Measurements from ENCODE around the gene ARHGAP21. TPM values are rescaled to one million over a fixed set of nuclear protein-coding genes. Genes with fewer than 3 reads are reported as not detected.
"Not testable (repeated sequence)": the region's sequence is repeated elsewhere in the genome, so short reads cannot be mapped to it uniquely, and the experiment has no call there.

Gene ARHGAP21
- total and polyA plus RNA-seq, 5 experiments from 2014 or later, result 1.7 to 49.6 (median 7.0) TPM

DNA sequence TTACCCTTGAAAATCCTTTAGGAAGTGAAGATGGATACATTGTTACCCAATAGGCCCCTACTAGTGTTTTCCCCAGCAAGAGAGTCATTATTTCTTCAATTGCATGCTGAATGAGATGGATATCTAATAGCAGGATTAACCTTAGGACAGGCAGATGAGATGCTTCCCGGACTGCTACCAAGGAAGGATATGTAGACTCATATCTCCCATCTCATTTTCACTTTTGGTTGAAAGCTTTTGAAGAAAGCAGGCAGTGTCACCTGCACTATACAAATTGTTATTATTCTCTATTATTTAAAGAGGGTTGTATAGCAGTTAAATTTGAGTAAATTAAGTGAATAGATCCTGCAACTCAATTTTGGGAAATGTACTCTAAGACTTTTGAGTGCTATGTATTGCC, 17.0 kb upstream of the ARHGAP21 start:
- Mint-ChIP-seq H3K36me3 (no peaks in the 10 kb centered on the region), H3K27ac (no peak overlapping the region), H3K4me1 (peaks cover 0 to 6% (median 3%) of the 10 kb centered on the region in 4 donors), H3K27me3 (no peaks in the 10 kb centered on the region), H3K9me3 (no peaks in the 10 kb centered on the region), H3K4me3 (no peak overlapping the region)
- DNase-seq (no peak), ATAC-seq (no peak)
- POLR2A ChIA-PET, result no interaction called here

DNA sequence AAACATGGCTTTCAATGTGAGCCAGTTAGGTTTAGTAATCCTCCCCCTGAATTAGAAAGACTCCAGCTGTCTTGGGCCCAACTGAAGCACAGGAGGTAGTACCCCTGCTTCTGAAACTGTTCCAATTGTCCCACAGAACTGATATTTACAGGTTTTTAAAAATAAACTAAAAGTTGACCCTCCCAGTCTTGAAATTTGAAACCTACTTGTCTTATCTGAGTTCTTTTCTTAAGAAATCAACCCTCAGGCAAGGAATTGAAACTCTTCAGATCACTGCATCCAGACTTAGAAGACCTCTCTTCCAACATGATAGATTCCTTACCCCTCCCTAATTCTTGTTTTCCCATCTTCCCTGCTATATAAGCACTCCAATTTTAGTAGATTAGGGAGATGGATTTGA, 13.3 kb upstream of the ARHGAP21 start:
- Mint-ChIP-seq H3K27me3 (no peaks in the 10 kb centered on the region), H3K9me3 (no peaks in the 10 kb centered on the region), H3K27ac (peak overlapping the region in 1 of 10 donors; percentile 49), H3K4me3 (no peak overlapping the region), H3K36me3 (no peaks in the 10 kb centered on the region), H3K4me1 (no peaks in the 10 kb centered on the region)
- POLR2A ChIA-PET, result no interaction called here
- no peak for ATAC-seq
- DNase-seq, result no peak

DNA sequence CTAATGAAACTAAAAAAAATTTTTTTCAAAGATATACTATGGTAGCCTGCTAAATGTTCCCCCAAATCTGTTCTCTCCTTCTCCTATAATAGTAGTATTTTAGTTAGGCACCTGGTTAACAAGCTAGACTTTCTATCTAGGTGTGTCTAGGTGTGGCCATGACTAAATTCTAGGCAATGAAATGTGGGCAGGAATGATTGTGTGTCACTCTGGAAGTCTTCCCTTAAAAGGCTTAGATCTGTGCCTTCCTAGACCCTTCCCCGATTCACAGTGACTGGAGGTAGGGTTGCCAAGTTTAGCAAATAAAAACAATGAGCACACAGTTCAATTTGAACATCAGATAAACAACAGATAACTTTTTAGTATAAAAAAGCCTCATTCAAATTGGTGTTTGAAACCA, 8.3 kb upstream of the ARHGAP21 start:
- Mint-ChIP-seq H3K27ac (no peak overlapping the region), H3K36me3 (no peaks in the 10 kb centered on the region), H3K4me3 (no peak overlapping the region), H3K4me1 (no peaks in the 10 kb centered on the region), H3K27me3 (no peaks in the 10 kb centered on the region), H3K9me3 (no peaks in the 10 kb centered on the region)
- POLR2A ChIA-PET, result no interaction called here
- DNase-seq (no peak), ATAC-seq (no peak)

DNA sequence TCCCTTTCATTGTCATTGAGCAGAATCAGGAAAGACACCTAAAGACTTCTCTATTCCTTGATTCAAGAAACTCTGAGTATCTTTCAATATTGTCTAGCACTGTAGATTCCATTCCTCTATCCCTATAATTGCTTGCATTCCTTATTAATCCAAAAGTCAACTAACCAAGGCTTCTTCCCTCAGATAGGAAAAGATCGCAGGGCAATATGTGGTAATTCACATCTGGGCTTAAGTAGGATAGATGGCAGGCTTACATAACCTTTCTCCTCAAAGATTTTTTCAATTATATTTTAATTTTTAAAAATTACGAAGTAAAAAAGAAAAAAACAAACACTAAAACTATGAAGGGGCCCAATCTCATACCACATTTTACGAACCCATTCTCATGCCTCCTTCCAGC, 7.1 kb upstream of the ARHGAP21 start:
- DNase-seq, result no peak
- no peak overlapping the region for H3K4me3 Mint-ChIP-seq

DNA sequence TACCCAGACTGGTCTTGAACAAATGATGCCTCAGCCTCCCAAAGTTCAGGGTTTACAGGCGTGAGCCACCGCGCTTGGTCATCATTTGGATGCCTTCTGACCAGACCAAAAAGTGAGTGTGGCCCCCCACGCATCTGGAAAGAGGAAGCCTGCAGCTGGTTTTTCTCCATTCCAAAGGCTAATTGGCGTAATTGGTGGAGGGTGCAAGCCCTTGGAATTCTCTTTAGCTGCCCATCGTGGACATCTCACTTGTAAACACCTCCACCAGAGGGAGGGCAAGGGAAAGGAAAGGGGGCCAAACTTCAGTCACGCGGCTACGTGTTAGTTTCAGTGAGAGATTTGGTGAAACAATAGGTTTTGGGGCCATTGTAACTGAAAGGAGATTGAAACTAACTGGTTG, 4.1 kb upstream of the ARHGAP21 start:
- POLR2A ChIA-PET, result interaction anchor here (1.2 kb wide), 1 partner anchor 221 kb away, joined by 4 read pairs; no protein-coding TSS in a partner anchor
- Mint-ChIP-seq H3K4me3 (no peak overlapping the region), H3K27me3 (no peaks in the 10 kb centered on the region), H3K36me3 (no peaks in the 10 kb centered on the region), H3K9me3 (no peaks in the 10 kb centered on the region), H3K4me1 (peaks cover 1 to 6% (median 4%) of the 10 kb centered on the region in 4 donors), H3K27ac (peak overlapping the region in 1 of 10 donors; percentile 59)
- ATAC-seq (no peak), DNase-seq (peak in 1 of 10 donors; percentile 65)

More for the DNA sequence above, 7.1 kb upstream of the ARHGAP21 start:
- H3K4me1 Mint-ChIP-seq, result no peaks in the 10 kb centered on the region
- no peak for ATAC-seq
- no peaks in the 10 kb centered on the region for H3K9me3 Mint-ChIP-seq
- no peaks in the 10 kb centered on the region for H3K27me3 Mint-ChIP-seq
- H3K27ac Mint-ChIP-seq, result no peak overlapping the region
- POLR2A ChIA-PET, result no interaction called here
- no peaks in the 10 kb centered on the region for H3K36me3 Mint-ChIP-seq

DNA sequence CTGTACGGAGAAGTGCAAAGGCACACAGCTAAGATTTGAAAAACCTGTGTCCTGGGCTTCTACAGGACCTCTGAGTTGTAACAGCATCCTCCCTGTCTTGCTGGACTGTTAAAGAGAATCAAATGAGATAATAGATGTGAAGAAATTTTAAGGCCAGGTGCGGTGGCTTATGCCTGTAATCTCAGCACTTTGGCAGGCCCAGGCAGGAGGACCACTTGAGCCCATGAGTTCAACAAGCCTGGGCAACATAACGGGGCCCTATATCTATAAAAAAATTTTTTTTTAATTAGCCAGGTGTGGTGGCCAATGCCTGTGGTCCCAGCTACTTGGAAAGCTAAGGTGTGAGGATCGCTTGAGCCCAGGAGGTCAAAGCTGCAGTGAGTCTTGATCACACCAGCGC, 2.9 kb upstream of the ARHGAP21 start:
- POLR2A ChIA-PET, result interaction anchor here (0.5 to 0.6 kb wide), 2 partner anchors 37 to 81 kb away, joined by 3 read pairs; no protein-coding TSS in a partner anchor
- Mint-ChIP-seq H3K27ac (no peak overlapping the region), H3K4me3 (no peak overlapping the region), H3K4me1 (peaks cover 3 to 12% (median 8%) of the 10 kb centered on the region in 4 donors), H3K9me3 (no peaks in the 10 kb centered on the region), H3K27me3 (no peaks in the 10 kb centered on the region), H3K36me3 (no peaks in the 10 kb centered on the region)
- ATAC-seq (no peak), DNase-seq (no peak)

DNA sequence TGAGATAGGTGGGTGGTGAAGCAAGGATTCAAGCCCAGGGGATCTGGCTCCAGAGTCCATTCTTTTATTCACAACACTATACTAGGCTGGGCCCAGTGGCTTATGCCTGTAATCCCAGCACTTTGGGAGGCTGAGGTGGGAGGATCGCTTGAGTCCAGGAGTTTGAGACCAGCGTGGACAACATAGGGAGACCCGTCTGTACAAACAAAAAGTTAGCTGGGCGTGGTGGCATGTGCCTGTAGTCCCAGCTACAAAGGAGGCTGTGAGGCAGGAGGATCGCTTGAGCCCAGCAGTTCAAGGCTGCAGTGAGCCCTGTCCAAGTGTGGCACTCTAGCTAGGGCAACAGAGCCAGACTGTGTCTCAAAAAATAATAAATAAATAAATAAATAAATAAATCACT, 2.3 kb upstream of the ARHGAP21 start:
- not testable (repeated sequence) for DNase-seq, ATAC-seq, H3K36me3 Mint-ChIP-seq, H3K9me3 Mint-ChIP-seq, H3K27me3 Mint-ChIP-seq
- Mint-ChIP-seq H3K27ac (peak overlapping the region in 3 of 10 donors; percentile 10 to 87 (median 60)), H3K4me1 (peaks cover 3 to 17% (median 12%) of the 10 kb centered on the region in 4 donors), H3K4me3 (peak overlapping the region in 1 of 10 donors; percentile 10)
- POLR2A ChIA-PET, result interaction anchor here (0.6 to 3.5 kb wide), 3 partner anchors 58 to 162 kb away, joined by 3 to 30 read pairs (median 3); no protein-coding TSS in a partner anchor

DNA sequence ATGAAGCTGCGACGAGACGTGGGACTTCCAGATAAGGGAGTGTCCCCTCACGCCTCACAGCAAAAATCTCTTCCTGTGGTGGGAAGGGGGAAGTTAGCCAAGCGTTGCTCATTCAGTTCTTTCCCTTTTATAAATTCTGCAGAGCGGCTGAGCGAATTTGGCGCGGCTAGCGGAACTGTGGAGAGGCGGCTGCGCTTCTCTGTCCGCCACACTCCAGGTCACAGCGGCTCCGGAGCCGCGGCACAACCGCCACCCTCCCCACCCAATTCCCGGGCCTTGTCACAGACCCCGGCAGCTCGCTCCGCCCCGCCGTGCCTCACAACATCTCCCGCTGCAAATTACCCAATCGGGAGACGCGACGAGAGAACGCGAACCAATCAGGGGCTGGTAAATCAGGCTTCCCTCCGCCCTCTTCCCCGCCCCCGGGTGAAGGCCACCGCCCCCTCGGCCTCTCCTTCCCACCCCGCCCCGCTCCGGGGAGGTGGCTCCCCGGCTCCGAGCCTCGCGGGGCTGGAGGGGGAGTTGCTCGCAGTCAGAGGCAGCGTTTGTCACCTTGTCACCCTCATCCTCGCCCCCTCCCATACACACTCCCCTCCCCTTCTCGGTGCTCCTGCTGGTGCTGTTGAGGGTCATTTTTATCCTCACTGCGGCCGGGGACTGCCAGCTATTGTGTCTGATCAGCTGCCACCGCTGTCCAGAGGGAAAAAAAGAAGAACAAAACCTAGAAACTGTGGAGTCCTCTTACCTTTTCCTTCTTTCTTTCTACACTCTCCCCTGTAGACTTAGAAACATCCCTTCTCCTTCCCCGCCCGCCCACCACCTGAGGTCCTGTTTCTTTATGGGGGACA, 918 bp upstream of the ARHGAP21 start:
- H3K4me3 Mint-ChIP-seq, result peak overlapping the region; percentile 86 to 96 (median 92)
- H3K27me3 Mint-ChIP-seq, result no peaks in the 10 kb centered on the region
- POLR2A ChIA-PET, result interaction anchor here (0.6 to 3.5 kb wide), 10 partner anchors 28 to 297 kb away, joined by 3 to 30 read pairs (median 3); partner anchors contain the start of genes ENKUR, PRTFDC1 and THNSL1

DNA sequence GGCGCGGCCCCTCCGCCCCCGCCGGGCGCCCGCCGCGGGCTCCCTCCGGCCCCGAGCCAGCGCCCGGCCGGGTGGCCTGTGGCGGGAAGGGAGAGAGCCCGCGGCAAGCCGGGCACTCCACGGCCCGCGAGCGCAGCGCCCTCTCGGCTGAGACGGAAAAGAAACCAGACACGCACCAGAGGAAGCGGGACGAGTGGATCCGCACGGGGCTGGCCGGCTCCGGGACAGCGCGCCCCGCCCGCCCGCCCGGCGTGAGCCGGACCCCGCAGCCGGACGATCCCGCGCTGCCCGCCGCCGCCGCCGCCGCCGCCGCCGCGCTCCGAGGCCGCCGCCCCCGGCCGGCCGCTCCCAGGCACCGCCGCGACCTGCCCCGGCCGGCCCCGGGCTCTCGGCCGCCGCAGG, 300 bp downstream of the ARHGAP21 start:
- POLR2A ChIA-PET, result interaction anchor here (0.9 to 3.5 kb wide), 7 partner anchors 17 to 293 kb away, joined by 3 to 30 read pairs (median 8); partner anchors contain the start of genes ENKUR, PRTFDC1 and THNSL1
- peak overlapping the region in 1 of 10 donors; percentile 86 for H3K27ac Mint-ChIP-seq
- peak overlapping the region in 5 of 10 donors; percentile 19 to 89 (median 53) for H3K4me3 Mint-ChIP-seq
- peak in 1 of 2 donors; percentile 5 for ATAC-seq
- peaks cover 5 to 28% (median 17%) of the 10 kb centered on the region in 4 donors for H3K4me1 Mint-ChIP-seq
- peak in 4 of 10 donors; percentile 16 to 28 (median 22) for DNase-seq
- no peaks in the 10 kb centered on the region for H3K27me3 Mint-ChIP-seq
- H3K36me3 Mint-ChIP-seq, result no peaks in the 10 kb centered on the region
- H3K9me3 Mint-ChIP-seq, result no peaks in the 10 kb centered on the region

More for the DNA sequence above, 918 bp upstream of the ARHGAP21 start:
- H3K27ac Mint-ChIP-seq, result peak overlapping the region; percentile 61 to 95 (median 93)
- DNase-seq (peak; percentile 90 to 97 (median 94)), ATAC-seq (peak; percentile 86 to 88)
- no peaks in the 10 kb centered on the region for H3K36me3 Mint-ChIP-seq
- no peaks in the 10 kb centered on the region for H3K9me3 Mint-ChIP-seq
- H3K4me1 Mint-ChIP-seq, result peaks cover 5 to 27% (median 17%) of the 10 kb centered on the region in 4 donors

DNA sequence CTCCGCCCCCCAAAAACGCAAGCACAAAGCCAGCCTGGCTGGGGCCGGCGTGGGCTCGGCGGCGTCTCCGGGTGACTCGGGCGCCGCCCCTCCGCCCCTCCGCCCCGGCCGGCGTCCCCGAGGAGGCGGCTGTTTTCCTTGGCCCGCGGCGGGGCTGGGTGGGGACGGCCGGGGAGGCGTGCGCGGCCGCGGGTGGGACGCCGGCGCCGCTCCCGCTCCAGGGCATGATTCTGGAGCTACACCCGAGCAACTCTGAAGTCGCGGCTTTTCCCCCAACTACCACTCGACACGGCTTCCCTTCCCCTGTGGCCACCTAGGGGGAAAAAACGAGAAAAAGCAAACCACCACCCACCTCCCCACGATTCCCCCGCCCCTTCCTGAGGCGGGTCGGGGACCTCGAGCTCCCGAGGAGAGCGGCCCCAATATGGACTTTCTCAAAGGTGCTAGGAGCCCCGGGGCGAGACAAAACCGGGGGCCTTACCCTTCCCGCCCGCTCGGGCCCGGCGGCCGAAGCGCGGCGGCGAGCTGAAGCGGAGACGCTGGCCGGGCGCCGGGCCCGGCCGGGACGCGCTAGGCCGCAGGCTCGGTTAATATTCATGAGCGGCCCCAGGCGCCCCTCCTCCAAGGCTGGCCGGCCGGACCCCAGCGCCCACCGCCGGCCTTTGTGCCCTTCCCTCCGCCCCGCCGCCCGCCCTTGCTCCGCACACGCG, 856 bp downstream of the ARHGAP21 start:
- peaks cover 5 to 28% (median 17%) of the 10 kb centered on the region in 4 donors for H3K4me1 Mint-ChIP-seq
- H3K27ac Mint-ChIP-seq, result peak overlapping the region; percentile 77 to 97 (median 90)
- no peaks in the 10 kb centered on the region for H3K36me3 Mint-ChIP-seq
- no peaks in the 10 kb centered on the region for H3K27me3 Mint-ChIP-seq
- POLR2A ChIA-PET, result interaction anchor here (0.7 to 3.5 kb wide), 7 partner anchors 16 to 294 kb away, joined by 3 to 30 read pairs (median 8); partner anchors contain the start of genes ENKUR, PRTFDC1 and THNSL1
- DNase-seq (peak in 9 of 10 donors; percentile 42 to 71 (median 56)), ATAC-seq (peak; percentile 32 to 35)
- H3K9me3 Mint-ChIP-seq, result no peaks in the 10 kb centered on the region
- peak overlapping the region; percentile 88 to 98 (median 93) for H3K4me3 Mint-ChIP-seq

DNA sequence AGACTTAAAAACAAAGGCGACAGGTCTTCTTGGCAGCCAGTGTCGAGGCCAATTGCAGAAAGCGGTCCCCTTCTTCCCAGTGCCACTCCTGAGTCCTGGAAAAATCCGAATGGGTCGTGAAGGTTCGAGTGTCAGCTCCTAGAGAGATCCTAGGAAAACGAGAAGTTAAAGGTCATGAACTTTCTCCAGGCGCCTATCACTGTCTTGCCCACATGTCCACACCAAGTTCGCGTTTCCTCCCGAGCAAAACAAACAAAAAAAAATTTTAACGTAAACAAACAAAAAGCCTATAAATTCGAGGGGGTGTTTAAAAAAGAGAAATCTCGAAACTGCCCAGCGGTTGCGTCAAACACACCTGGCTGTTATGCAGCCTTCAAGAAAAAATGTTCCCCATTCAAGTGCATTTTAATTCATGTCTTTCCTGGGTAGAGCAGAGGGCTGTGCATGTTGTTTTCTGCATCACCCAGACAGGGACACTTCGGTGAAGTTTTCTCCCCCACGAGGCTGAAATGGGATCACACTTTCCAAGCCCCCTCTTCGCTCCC, 1.5 kb downstream of the ARHGAP21 start:
- peak in 1 of 10 donors; percentile 45 for DNase-seq
- H3K4me1 Mint-ChIP-seq, result peaks cover 5 to 28% (median 17%) of the 10 kb centered on the region in 4 donors

More for the DNA sequence above, 1.5 kb downstream of the ARHGAP21 start:
- POLR2A ChIA-PET, result interaction anchor here (0.6 to 3.5 kb wide), 6 partner anchors 16 to 294 kb away, joined by 3 to 30 read pairs (median 6); partner anchors contain the start of genes ENKUR, PRTFDC1 and THNSL1
- Mint-ChIP-seq H3K36me3 (no peaks in the 10 kb centered on the region), H3K9me3 (no peaks in the 10 kb centered on the region), H3K27me3 (no peaks in the 10 kb centered on the region), H3K4me3 (peak overlapping the region; percentile 81 to 98 (median 90)), H3K27ac (peak overlapping the region in 9 of 10 donors; percentile 67 to 97 (median 88))
- ATAC-seq, result peak in 1 of 2 donors; percentile 21
